ENCODE measurements around the gene NAT16. TPM values are rescaled to one million over a fixed set of nuclear protein-coding genes. Genes with fewer than 3 reads are reported as not detected.
"Not testable (repeated sequence)": the region's sequence is repeated elsewhere in the genome, so short reads cannot be mapped to it uniquely, and the experiment has no call there.

Gene NAT16
- total RNA-seq, 1 donor from 2014 or later, result 0.12 TPM

DNA sequence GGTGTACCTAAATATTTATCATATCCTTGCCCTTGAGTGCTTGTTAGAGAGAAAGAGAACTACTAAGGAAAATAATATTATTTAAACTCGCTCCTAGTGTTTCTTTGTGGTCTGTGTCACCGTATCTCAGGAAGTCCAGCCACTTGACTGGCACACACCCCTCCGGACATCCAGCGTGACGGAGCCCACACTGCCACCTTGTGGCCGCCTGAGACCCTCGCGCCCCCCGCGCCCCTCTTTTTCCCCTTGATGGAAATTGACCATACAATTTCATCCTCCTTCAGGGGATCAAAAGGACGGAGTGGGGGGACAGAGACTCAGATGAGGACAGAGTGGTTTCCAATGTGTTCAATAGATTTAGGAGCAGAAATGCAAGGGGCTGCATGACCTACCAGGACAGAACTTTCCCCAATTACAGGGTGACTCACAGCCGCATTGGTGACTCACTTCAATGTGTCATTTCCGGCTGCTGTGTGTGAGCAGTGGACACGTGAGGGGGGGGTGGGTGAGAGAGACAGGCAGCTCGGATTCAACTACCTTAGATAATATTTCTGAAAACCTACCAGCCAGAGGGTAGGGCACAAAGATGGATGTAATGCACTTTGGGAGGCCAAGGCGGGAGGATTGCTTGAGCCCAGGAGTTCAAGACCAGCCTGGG lies 41.8 kb downstream of the NAT16 start:
- no peak overlapping the region for H3K4me3 ChIP-seq (ENCODE audit: low read depth, low read length)
- TF ChIP-seq, protein P1, sequence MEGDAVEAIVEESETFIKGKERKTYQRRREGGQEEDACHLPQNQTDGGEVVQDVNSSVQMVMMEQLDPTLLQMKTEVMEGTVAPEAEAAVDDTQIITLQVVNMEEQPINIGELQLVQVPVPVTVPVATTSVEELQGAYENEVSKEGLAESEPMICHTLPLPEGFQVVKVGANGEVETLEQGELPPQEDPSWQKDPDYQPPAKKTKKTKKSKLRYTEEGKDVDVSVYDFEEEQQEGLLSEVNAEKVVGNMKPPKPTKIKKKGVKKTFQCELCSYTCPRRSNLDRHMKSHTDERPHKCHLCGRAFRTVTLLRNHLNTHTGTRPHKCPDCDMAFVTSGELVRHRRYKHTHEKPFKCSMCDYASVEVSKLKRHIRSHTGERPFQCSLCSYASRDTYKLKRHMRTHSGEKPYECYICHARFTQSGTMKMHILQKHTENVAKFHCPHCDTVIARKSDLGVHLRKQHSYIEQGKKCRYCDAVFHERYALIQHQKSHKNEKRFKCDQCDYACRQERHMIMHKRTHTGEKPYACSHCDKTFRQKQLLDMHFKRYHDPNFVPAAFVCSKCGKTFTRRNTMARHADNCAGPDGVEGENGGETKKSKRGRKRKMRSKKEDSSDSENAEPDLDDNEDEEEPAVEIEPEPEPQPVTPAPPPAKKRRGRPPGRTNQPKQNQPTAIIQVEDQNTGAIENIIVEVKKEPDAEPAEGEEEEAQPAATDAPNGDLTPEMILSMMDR (conservative IDR thresholded peaks at IDR 0.05; ENCODE audit: low read depth, low read length), result peak; percentile 77
- DNase-seq (ENCODE audit: low read depth), result peak; percentile 91

DNA sequence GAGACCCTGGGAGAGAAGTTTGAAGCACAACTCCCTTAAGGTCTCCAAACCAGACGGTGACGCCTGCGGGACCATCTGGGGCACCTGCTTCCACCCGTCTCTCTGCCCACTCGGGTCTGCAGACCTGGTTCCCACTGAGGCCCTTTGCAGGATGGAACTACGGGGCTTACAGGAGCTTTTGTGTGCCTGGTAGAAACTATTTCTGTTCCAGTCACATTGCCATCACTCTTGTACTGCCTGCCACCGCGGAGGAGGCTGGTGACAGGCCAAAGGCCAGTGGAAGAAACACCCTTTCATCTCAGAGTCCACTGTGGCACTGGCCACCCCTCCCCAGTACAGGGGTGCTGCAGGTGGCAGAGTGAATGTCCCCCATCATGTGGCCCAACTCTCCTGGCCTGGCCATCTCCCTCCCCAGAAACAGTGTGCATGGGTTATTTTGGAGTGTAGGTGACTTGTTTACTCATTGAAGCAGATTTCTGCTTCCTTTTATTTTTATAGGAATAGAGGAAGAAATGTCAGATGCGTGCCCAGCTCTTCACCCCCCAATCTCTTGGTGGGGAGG lies 42.4 kb downstream of the NAT16 start:
- no peak for DNase-seq (ENCODE audit: low read depth)
- no peak overlapping the region for H3K4me3 ChIP-seq (ENCODE audit: low read depth, low read length)
- TF ChIP-seq, protein P1 (conservative IDR thresholded peaks at IDR 0.05; ENCODE audit: low read depth, low read length), result no peak

DNA sequence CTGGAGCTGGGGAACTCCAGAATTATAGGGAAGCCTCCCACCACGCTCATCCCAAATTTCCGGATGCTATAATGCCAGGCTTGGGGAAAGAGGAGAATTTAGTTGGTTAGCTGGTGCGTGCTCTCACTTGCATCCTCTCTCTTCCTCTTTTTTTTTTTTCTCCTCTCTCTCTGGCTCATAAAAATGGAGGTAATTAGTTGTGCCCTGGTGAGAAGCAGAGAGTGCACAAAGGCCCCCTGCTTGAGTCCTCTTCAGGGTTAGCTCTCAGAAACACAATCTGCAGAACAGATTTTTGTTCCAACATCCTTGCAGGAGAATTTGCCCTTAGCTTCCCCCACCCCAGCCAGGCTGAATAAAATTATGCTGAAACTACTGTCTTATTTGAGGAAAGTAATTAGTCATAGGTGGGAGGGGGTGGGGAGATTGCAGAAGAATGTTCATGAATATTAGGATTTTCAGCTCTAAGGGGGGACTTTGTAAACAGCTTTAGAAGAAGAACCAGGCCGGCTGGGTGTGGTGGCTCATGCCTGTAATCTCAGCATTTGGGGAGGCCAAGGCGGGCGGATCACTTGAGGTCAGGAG lies 45.6 kb downstream of the NAT16 start:
- no peak for DNase-seq (ENCODE audit: low read depth)
- no peak overlapping the region for H3K4me3 ChIP-seq (ENCODE audit: low read depth, low read length)
- TF ChIP-seq, protein P1 (conservative IDR thresholded peaks at IDR 0.05; ENCODE audit: low read depth, low read length), result no peak

DNA sequence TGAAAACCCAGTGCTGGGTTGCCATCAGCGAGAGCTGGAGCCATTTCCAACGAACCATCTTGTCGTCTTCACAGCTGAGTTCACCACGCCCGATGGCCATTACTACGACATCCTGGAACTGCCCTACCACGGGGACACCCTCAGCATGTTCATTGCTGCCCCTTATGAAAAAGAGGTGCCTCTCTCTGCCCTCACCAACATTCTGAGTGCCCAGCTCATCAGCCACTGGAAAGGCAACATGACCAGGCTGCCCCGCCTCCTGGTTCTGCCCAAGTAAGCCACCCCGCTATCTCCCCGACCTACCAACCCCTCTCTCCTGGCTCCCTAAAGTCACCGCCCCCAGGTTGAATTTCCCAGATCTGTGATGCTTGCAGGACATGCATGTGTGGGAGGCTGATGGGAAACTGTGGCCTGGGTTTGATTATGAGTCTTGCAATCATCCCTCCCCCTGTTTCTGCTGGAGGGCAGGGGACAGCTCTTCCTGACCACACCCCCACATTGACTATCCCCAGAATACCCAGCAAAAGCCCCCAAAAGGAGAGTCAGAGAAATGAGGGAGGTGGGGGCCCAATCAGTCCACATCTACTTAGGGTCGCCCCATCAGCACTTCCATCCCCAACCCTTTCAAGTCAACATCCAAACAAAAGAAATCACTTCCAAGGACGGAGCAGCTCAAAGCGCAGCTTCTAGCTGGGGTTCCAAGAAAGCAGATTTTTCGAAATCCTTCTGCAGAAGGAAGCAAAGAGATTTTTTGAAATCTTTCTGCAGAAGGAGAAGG lies 46.3 kb downstream of the NAT16 start:
- TF ChIP-seq, protein P1 (conservative IDR thresholded peaks at IDR 0.05; ENCODE audit: low read depth, low read length), result no peak
- no peak overlapping the region for H3K4me3 ChIP-seq (ENCODE audit: low read depth, low read length)
- no peak for DNase-seq (ENCODE audit: low read depth)

DNA sequence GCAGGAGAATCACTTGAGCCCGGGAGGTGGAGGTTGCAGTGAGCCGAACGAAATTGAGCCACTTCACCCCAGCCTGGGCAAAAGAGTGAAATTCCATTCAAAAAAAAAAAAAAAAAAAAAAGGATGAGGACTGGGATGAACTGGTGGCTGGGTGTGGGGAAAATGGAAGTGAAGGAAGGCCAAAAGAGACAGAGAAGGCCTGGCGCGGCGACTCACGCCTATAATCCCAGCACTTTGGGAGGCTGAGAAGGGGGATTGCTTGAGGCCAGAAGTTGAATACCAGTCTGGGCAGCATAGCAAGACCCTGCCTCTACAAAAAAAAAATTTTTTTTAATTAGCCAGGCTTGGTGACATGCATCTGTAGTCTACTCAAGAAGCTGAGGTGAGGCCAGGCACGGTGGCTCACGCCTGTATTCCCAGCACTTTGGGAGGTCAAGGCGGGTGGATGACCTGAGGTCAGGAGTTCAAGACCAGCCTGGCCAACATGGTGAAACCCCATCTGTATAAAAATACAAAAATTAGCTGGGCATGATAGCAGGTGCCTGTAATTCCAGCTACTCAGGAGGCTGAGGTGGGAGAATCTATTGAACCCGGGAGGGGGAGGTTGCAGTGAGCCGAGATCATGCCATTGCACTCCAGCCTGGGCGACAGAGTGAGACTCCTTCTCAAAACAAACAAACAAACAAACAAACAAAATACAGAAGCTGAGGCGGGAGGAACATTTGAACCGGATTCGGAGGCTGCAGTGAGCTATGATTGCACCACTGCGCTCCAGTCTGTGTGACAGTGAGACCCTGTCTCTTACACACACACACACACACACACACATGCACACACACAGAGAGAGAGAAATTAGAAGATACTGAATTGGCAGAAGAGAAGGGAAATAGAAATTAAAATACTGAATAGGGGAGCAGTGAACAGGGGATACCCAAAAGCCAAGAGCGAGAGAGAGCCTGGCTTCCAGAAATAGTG lies 47.2 kb downstream of the NAT16 start:
- DNase-seq (ENCODE audit: low read depth); H3K4me3 ChIP-seq (ENCODE audit: low read depth, low read length): not testable (repeated sequence)

DNA sequence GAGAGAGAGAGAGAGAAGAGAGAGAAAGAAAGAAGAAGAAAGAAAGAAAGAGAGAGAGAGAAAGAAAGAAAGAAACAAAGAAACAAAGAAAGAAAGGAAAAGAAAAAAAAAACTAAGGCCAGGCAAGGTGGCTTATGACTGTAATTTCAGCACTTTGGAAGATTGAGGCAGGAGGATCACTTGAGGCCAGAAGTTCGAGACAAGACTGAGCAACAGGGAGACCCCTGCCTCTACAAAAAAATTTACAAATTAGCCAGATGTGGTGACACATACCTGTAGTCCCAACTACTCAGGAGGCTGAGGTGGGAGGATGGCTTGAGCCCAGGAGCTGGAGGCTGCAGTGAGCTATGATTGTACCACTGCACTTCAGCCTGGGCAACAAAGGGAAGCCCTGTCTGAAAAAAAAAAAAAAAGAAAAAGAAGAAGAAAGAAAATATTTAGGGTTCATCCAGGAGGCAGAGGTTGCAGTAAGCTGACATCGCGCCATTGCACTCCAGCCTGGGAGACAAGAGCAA lies 50.4 kb downstream of the NAT16 start:
- peak overlapping the region; percentile 19 for H3K4me3 ChIP-seq (ENCODE audit: low read depth, low read length)
- DNase-seq (ENCODE audit: low read depth), result no peak
- TF ChIP-seq, protein P1 (conservative IDR thresholded peaks at IDR 0.05; ENCODE audit: low read depth, low read length), result no peak
